Muscle layer of colon (tissue), 2 donors: ENCODE measurements around the gene MYL5.
"Not testable (repeated sequence)": the region's sequence is repeated elsewhere in the genome, so short reads cannot be mapped to it uniquely, and the experiment has no call there.

Experiments used
- H3K27ac ChIP-seq: one replicate; pipeline ENCODE4 v1.7.0; 2013; ENCODE audit warnings: low read depth, mild to moderate bottlenecking, low read length, moderate library complexity
- H3K27me3 ChIP-seq, 2 donors: one replicate each; pipeline ENCODE4 v1.7.0; 2013; ENCODE audit warnings: low read length in 2 of 2, mild to moderate bottlenecking in 2 of 2; ENCODE audit not compliant: insufficient read depth in 2 of 2, control insufficient read depth in 1 of 2
- H3K36me3 ChIP-seq: one replicate; pipeline ENCODE4 v1.7.0; 2013; ENCODE audit warnings: mild to moderate bottlenecking, low read length; ENCODE audit not compliant: insufficient read depth
- H3K4me1 ChIP-seq: one replicate; pipeline ENCODE4 v1.7.0; 2013; ENCODE audit warnings: mild to moderate bottlenecking, low read length; ENCODE audit not compliant: insufficient read depth
- H3K4me3 ChIP-seq, 2 donors: one replicate each; pipeline ENCODE4 v1.7.0; 2013; ENCODE audit warnings: low read length in 2 of 2, low read depth in 1 of 2, mild to moderate bottlenecking in 1 of 2, moderate library complexity in 1 of 2
- H3K9ac ChIP-seq: one replicate; pipeline ENCODE4 v1.7.0; 2013; ENCODE audit warnings: low read length
- H3K9me3 ChIP-seq: one replicate; pipeline ENCODE4 v1.7.0; 2013; ENCODE audit warnings: mild to moderate bottlenecking, low read length
- donor health status: abdominal sarcoma.
- donor health status: Adenocarcinoma of cecum.

The MYL5 gene

DNA sequence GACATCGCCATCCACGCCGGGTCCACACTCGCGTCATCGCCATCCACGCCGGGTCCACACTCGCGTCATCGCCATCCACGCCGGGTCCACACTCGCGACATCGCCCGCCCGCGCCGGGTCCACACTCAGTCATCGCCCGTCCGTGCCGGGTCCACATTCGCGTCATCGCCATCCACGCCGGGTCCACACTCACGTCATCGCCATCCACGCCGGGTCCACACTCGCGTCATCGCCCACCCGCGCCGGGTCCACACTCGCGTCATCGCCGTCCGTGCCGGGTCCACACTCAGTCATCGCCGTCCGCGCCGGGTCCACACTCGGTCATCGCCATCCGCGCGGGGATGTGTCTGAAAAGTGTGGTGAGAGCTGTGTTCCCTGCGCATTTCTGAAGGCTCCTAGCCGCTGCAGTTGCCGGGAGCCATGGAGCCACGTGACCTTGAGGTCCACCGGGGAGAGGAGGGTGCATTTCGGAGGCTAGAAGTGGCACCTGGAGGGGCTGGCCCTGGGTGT lies 48.6 kb downstream of the MYL5 start:
- H3K4me1 ChIP-seq: peaks cover 12% of the 10 kb centered on the region
- H3K27me3 ChIP-seq: no peaks in the 10 kb centered on the region
- no peak overlapping the region for H3K9ac ChIP-seq
- H3K4me3 ChIP-seq: no peak overlapping the region
- no peak overlapping the region for H3K27ac ChIP-seq
- H3K36me3 ChIP-seq: no peaks in the 10 kb centered on the region
- H3K9me3 ChIP-seq: no peaks in the 10 kb centered on the region

DNA sequence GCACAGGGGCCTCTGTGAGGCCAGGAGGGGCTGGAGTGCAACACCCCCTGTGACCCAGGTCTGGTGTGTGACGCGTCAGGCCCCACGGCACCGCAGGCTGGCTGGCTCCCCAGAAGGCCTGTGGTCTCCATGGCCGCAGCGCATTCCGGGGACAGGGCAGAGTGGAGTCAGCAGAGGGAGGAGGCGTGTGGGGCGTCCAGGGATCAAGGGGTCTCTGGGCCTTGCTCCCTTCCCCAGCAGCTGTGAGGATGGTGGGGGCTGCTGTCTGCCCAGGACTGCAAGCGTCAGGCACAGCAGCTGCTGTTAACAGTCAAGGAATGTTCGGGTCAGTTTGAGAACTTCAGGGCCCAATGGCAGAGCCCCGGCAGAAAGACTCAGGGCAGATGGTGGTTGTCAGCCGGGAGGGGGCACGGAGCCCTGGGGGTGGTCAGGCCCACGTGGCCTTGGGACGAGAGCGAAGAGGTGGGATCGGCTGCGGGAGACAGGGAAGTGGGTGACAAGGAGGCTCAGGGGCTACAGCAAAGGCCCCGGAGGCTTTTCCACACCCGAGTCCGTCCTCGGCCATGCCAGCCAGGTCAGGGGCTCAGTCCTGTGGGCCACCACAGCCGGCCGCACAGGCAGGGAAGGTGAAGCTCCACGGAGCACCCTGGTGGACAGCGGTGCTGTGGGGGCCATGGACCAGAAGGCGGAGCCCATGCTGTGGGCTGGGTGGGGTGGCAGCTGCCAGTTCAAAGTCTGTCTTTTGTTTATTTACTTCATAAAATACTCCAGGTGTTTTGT lies 49.6 kb downstream of the MYL5 start:
- Histone ChIP-seq H3K36me3 (no peaks in the 10 kb centered on the region), H3K4me1 (peaks cover 12% of the 10 kb centered on the region), H3K27ac (no peak overlapping the region), H3K27me3 (no peaks in the 10 kb centered on the region), H3K4me3 (no peak overlapping the region), H3K9ac (no peak overlapping the region), H3K9me3 (no peaks in the 10 kb centered on the region)

DNA sequence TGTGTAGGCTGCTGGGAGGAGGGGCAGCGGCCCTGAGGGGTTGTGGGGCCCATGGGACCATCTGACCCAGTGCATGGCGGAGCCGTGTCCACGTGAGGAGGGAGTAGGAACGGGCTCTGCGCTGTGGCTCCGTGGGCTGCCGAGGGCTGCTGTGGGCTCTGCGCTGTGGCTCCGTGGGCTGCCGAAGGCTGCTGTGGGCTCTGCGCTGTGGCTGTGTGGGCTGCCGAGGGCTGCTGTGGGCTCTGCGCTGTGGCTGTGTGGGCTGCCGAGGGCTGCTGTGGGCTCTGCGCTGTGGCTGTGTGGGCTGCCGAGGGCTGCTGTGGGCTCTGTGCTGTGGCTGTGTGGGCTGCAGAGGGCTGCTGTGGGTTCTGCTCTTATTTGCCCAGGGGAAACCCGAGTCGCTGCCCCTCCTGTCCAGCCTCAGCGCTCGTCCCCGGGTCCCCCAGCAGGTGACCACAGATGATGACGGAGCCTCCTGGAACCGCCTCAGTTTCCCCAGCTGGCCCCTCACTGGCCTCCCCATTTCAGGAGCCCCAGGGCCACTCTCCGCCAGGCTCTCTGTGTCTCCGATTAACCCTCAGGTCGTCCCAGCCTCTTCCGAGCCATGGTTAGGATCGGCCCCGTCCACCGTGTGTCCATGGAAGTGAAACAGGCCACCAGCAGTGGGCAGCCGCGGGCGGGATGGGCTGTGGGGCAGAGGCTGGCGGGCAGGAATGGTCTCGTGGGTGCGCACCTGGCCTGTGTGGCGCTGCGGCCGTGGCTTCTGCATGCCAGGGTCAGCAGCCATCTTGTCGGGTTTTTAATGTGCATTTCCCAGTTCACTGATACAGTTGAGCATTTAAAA lies 51.3 kb downstream of the MYL5 start:
- H3K36me3 ChIP-seq: peaks cover 4% of the 10 kb centered on the region
- H3K9ac ChIP-seq: no peak overlapping the region

DNA sequence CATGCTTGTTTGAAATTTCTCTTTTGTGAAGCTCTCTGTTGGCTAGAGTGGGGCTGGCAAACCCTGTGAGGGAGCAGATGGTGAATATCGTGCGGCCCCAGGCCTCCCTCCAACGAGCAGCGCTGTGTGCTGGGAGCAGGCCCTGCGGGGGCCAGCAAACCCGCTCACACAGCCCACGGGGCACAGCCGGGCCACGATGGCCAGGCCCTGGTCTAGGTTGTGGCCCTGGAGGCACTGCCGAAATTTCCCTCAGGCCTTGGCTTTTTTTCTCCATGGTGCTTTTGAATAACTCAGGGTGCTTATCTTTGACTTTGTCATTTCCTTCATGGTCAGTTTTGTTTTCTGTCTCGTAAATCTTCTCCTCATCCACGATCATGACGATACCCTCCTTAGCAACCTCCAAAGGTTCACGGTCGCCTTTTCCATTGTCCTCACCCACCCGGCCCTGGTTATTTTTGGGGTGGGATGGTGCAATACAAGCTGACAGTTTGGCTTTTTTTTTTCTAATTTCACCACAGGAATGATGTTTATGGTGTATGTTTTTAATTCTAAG lies 52.0 kb downstream of the MYL5 start:
- Histone ChIP-seq H3K9me3 (no peaks in the 10 kb centered on the region), H3K36me3 (peaks cover 11% of the 10 kb centered on the region), H3K27ac (no peak overlapping the region), H3K4me1 (peaks cover 6% of the 10 kb centered on the region), H3K9ac (no peak overlapping the region), H3K27me3 (no peaks in the 10 kb centered on the region), H3K4me3 (no peak overlapping the region)

More for the DNA sequence above, 51.3 kb downstream of the MYL5 start:
- H3K4me3 ChIP-seq: no peak overlapping the region
- H3K4me1 ChIP-seq: peaks cover 12% of the 10 kb centered on the region
- no peaks in the 10 kb centered on the region for H3K27me3 ChIP-seq
- no peak overlapping the region for H3K27ac ChIP-seq
- H3K9me3 ChIP-seq: no peaks in the 10 kb centered on the region

DNA sequence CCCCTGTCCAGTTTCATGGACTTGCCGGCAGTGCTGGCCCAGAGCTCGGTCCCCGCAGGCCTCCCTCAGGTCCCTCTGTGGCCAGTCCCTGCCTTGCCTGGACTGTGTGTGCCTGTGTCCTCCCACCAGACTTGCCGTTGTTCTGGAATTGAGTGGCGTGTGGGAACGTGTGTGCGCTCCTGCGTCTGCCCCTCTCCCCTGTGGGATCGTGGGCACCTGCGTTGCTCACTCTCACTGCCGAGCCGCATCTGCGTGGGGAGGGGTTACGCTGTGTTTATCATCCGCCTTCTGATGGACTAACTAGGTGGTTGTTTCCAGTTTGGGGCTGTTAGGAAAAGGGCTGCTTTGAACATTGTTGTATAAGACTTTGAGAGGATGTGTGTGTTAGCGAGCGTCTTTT lies 52.5 kb downstream of the MYL5 start:
- H3K27ac ChIP-seq: no peak overlapping the region
- peaks cover 12% of the 10 kb centered on the region for H3K36me3 ChIP-seq
- H3K27me3 ChIP-seq: no peaks in the 10 kb centered on the region
- peaks cover 6% of the 10 kb centered on the region for H3K4me1 ChIP-seq
- no peak overlapping the region for H3K4me3 ChIP-seq
- no peaks in the 10 kb centered on the region for H3K9me3 ChIP-seq
- H3K9ac ChIP-seq: no peak overlapping the region

DNA sequence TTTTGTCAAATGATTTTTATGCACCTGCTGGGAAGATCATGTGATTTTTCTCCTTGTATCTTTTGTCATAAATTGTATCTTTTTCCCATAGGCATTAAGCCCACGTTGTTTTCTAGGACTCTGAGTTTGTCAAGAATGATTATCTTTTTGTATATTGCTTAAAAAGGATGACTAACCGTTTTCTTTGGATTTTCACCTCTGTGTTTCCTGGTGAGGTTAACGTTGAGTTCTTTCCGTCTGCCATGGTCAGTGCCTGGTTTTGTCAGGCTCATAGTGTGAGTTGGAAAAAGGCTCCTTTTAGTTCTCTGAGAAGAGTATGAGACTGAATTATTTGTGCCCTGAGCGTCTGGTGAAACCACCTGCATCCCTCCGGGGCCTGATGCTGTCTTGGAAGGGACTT lies 53.2 kb downstream of the MYL5 start:
- Histone ChIP-seq H3K9me3 (no peaks in the 10 kb centered on the region), H3K4me1 (peaks cover 6% of the 10 kb centered on the region), H3K9ac (no peak overlapping the region), H3K36me3 (peaks cover 15% of the 10 kb centered on the region), H3K4me3 (no peak overlapping the region), H3K27ac (no peak overlapping the region), H3K27me3 (no peaks in the 10 kb centered on the region)

DNA sequence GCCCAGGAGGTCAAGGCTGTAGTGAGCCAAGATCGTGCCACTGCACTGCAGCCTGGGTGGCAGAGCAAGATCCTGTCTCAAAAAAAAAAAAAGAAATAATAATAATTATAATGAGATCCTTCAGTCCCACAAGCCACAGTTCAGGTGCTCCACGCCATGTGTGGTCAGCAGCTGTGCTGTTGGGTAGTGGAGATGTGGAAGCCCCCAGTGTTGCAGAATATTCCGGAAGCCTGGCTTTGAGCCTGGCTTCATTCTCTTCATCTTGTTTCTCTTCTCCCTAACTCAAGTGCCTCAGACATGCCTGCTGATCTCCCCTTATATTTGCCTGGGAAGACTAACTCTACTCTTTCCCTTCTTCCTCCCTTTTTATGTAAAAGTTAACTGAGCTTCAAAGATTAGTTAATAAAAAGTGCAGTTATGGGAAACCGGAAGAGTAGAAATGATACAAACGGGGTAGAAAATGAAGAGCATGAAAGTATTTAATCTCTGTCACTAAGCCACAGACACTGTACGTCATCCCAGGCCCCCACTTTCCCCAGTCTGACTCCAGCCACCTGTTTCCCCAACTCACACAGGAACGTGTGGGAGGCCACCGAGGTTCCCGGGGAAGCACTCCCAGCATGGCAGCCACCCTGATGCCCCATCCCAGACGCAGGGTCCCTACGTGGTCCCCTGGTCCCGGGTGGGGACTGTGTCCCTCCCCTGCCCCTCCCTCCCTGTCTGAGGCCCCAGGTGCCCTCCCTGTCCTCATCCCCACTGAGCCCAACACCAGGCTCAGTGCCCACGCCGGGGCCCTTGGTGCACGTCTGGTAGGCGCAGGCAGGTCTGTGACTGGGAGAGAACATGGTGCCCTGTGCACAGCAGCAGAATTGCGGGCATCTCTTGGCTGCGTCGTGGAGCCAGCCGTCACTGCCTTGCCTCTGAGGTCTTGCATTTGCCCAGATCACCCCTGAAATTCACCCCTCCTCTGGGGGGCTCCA lies 55.3 kb downstream of the MYL5 start:
- no peaks in the 10 kb centered on the region for H3K27me3 ChIP-seq
- peaks cover 6% of the 10 kb centered on the region for H3K4me1 ChIP-seq
- H3K9ac ChIP-seq: no peak overlapping the region
- no peaks in the 10 kb centered on the region for H3K9me3 ChIP-seq
- H3K36me3 ChIP-seq: peaks cover 33% of the 10 kb centered on the region
- H3K27ac ChIP-seq: no peak overlapping the region
- H3K4me3 ChIP-seq: no peak overlapping the region

DNA sequence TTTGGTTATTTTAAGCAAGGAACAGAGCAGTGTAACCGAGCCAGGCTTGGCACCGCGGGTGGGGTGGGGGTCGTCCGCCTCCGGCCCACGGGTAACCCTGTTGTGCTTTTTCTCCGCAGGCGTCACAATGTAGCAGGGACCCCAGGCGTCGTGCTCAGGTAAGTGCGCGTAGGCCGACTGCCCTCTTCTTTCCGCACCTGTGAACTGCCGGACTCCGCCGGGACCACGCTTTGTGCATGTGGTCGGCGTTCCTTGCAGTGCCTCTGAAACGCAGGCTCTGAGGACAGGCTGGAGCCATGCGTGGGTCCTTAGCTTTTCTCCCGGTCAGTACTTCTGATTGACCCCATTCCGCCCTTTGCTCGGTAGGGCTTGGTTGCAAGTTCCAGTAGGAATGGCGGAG lies 56.2 kb downstream of the MYL5 start:
- Histone ChIP-seq H3K4me1 (peaks cover 6% of the 10 kb centered on the region), H3K4me3 (no peak overlapping the region), H3K27ac (no peak overlapping the region), H3K36me3 (peaks cover 42% of the 10 kb centered on the region), H3K9ac (no peak overlapping the region), H3K9me3 (no peaks in the 10 kb centered on the region), H3K27me3 (no peaks in the 10 kb centered on the region)

DNA sequence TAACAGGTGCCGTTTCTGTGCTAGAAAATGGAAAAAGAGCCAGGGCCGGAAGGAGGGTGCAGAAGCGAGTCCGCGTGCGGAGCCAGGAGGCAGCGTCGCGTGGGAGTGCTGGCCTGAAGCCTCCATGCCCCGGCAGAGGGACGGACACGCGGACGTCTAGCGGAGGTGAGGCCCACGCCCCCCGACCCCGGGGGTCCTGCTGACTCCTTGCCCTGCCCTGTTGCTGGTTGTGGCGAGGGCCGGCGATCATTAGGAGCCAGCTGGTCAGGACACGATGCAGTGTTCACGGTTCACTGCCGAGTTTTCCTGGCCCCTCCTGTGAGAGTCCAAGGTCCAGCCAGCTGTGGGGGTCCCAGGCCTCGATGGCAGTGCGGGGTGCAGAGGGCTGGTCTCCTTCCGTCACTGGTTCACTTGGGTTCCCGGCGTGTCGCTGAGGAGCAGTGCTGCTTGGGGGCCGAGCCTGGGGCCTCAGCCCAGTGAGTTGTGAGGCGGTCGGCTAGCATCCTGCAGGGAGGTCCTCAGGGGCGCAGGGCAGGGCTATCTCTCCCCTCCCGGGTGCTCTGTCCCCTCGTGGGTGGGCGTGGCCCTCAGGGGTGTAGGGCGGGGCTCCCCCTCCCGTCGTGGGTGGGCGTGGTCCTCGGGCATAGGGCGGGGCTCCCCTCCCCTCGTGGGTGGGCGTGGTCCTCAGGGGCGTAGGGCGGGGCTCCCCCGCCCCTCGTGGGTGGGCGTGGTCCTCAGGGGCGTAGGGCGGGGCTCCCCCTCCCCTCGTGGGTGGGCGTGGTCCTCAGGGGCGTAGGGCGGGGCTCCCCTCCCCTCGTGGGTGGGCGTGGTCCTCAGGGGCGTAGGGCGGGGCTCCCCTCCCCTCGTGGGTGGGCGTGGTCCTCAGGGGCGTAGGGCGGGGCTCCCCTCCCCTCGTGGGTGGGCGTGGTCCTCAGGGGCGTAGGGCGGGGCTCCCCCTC lies 56.9 kb downstream of the MYL5 start:
- H3K9ac ChIP-seq, H3K4me1 ChIP-seq, H3K4me3 ChIP-seq, H3K9me3 ChIP-seq, H3K27me3 ChIP-seq, H3K27ac ChIP-seq: not testable (repeated sequence)
- H3K36me3 ChIP-seq: peaks cover 45% of the 10 kb centered on the region
